Measurements from ENCODE around the gene TMEM43.

The TMEM43 gene

GRCh38 chr3:14138109-14138877 is 13.4 kb downstream of the TMEM43 start:
- DNase-seq (ENCODE audit: low read depth): no peak

- no peak for DNase-seq (ENCODE audit: low read depth)
Measured at GRCh38 chr3:14138878-14139655, 14.2 kb downstream of the TMEM43 start.

DNA sequence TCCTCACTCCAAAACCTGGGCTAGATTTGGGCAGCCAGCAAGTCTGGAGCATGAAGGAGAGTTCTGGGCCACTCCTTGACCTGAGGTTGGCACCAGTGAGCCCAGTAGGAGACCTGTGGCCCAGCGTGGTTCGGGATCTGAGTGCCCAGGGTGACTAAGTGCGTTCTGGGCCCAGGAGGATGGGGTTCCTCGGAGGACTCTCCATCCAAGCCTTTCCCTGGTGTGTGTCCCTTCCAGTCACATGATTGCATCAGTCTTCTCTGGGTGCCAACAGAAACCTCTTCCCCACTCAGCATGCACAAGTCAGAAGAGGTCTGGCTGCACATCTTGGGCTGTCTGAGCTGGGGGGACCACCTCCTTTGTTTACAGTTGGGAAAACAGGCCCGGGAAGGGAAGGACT is 14.9 kb downstream of the TMEM43 start:
- no peak for DNase-seq (ENCODE audit: low read depth)

GRCh38 chr3:14140668-14141067 is 15.8 kb downstream of the TMEM43 start:
- DNase-seq (ENCODE audit: low read depth): no peak

GRCh38 chr3:14141144-14141543 is 16.3 kb downstream of the TMEM43 start:
- no peak for DNase-seq (ENCODE audit: low read depth)

- no peak for DNase-seq (ENCODE audit: low read depth)
Measured at GRCh38 chr3:14141602-14142341, 16.9 kb downstream of the TMEM43 start.

DNA sequence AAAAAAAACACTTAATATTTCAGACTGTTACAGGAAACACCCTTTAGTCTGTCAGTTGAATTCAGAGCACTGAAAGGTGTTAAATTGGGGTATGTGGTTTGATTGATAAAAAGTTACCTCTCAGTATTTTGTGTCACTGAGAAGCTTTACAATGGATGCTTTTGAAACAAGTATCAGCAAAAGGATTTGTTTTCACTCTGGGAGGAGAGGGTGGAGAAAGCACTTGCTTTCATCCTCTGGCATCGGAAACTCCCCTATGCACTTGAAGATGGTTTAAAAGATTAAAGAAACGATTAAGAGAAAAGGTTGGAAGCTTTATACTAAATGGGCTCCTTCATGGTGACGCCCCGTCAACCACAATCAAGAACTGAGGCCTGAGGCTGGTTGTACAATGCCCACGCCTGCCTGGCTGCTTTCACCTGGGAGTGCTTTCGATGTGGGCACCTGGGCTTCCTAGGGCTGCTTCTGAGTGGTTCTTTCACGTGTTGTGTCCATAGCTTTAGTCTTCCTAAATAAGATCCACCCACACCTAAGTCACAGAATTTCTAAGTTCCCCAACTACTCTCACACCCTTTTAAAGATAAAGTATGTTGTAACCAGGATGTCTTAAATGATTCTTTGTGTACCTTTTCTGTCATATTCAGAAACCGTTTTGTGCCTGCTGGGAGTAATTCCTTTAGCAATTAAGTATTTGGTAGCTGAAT is 17.9 kb downstream of the TMEM43 start:
- peak; percentile 74 for DNase-seq (ENCODE audit: low read depth)

- DNase-seq (ENCODE audit: low read depth): no peak
Measured at GRCh38 chr3:14143271-14144225, 18.7 kb downstream of the TMEM43 start.

DNA sequence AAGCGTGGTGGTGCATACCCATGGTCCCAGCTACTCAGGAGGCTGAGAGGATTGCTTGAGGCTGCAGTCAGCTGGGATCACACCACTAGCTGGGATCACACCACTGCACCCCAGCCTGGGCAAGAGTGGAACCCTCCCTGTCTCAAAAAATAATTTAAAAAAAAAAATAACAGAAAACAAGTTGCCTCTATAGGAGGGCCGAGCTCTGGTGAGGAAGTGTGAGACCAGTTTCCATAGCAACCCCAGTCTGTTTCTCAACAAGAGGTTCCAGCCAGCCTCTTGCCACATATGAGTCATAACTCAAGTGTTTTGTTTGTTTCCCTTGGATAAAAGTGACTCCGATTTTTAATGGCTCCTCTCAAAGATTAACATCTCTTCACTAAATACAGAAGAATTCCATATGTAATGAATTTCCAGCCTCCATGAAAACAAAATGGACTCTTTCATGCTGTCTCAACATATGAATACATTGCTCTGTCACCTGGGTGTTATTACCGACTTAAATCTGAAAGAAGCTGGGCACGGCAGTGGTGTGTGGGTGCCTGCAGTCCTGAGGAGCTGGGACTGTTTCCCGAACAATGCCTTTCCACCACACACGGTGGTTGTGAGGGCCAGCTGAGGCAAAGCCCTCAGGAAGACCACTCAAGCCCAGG is 19.7 kb downstream of the TMEM43 start:
- DNase-seq (ENCODE audit: low read depth): peak; percentile 75

GRCh38 chr3:14145236-14145635 is 20.4 kb downstream of the TMEM43 start:
- no peak for DNase-seq (ENCODE audit: low read depth)

- DNase-seq (ENCODE audit: low read depth): no peak
Measured at GRCh38 chr3:14145670-14146380, 21.0 kb downstream of the TMEM43 start.

DNA sequence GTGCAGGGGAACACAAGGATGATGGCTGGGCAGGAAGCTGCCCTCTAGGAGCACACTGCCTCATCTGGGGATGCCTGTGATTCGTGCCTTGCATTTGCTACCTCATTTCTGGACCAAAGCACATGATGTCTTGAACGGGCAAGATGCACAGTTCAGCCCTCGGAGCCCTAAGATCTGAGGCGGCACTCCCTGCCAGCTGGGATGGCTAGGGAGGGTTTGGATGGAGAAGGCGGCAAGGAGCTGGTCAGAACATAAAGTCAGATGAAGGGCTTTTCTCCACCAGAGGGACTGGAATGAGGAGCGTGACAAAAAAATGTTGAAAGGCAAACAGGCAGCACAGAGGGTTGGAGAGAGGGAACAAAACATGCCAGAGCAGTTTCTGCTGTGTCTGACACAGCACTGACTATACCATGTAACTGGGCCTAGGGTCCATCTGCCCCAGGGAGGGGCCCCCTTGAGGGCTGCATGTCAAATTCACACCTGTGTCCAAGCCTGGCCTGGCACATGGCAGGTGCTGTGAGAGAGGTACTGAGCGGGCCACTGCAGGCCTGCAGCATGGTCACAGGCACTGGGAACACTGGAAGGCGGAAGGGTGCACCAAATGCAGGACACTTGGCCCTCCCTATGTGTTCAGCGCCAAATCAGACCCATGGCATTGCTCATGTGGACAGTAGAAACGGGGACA is 21.7 kb downstream of the TMEM43 start:
- DNase-seq (ENCODE audit: low read depth): no peak

- DNase-seq (ENCODE audit: low read depth): no peak
Measured at GRCh38 chr3:14147066-14147435, 22.2 kb downstream of the TMEM43 start.

- no peak for DNase-seq (ENCODE audit: low read depth)
Measured at GRCh38 chr3:14147617-14148016, 22.8 kb downstream of the TMEM43 start.

GRCh38 chr3:14148041-14148985 is 23.5 kb downstream of the TMEM43 start:
- DNase-seq (ENCODE audit: low read depth): no peak

GRCh38 chr3:14150078-14150477 is 25.2 kb downstream of the TMEM43 start:
- no peak for DNase-seq (ENCODE audit: low read depth)

- DNase-seq (ENCODE audit: low read depth): no peak
Measured at GRCh38 chr3:14150491-14151230, 25.8 kb downstream of the TMEM43 start.
